Globus pallidus (tissue), 1 donor: ENCODE results near the gene ASB7.
"Not testable (repeated sequence)": the region's sequence is repeated elsewhere in the genome, so short reads cannot be mapped to it uniquely, and the experiment has no call there.

Source experiments
- DNase-seq: peaks from one replicate; pipeline ENCODE4 v3.0.0-alpha.2; 2015; ENCODE audit warnings: low spot score

The ASB7 gene, protein sequence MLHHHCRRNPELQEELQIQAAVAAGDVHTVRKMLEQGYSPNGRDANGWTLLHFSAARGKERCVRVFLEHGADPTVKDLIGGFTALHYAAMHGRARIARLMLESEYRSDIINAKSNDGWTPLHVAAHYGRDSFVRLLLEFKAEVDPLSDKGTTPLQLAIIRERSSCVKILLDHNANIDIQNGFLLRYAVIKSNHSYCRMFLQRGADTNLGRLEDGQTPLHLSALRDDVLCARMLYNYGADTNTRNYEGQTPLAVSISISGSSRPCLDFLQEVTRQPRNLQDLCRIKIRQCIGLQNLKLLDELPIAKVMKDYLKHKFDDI

DNA sequence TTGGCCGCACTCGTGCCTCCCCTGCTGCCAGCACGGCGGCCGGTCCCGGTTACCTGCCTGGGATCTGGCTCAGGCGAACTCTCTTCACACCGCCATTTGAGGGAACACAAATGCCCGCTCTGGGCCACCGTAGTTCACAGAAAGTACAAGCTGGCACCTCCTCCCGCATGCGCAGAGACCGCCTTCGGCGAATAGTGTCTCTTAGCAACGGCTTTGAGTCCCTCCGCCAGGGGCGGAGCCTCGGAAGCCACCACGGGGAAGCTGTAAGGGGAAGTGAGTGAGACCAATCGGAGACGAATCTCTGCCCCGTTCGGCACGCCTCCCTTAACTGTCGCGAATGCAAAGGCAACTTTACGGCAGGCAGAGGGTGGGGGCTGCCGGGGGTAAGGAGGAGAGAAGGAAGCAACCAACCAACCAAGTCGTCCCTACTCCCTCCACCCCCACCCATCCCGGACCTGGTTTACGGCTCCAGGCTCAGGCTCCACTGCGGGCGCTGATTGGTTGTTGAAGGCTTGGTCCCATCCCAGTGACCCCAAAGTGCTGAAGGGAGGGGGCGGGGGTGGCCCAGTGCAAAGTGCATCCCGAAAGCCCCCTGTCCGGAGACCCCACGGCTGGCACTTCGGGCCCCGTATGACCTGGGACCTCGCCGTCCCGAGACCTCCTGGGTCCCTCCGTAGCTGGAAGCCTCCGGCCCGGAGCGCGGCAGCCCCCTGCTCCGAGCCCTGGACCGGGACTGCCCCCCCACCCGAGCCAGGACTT, at the start of gene ASB7, which contains the start of gene LINS1:
Gene ASB7 (plus strand): TSS at position 526 of the 759 bp plus-strand sequence. CDS start 9,628 bp downstream, outside the sequence.
Gene LINS1 (minus strand): TSS at position 121 of the 759 bp plus-strand sequence. CDS start 21,342 bp downstream, outside the sequence.
- DNase-seq = peak; percentile 100

DNA sequence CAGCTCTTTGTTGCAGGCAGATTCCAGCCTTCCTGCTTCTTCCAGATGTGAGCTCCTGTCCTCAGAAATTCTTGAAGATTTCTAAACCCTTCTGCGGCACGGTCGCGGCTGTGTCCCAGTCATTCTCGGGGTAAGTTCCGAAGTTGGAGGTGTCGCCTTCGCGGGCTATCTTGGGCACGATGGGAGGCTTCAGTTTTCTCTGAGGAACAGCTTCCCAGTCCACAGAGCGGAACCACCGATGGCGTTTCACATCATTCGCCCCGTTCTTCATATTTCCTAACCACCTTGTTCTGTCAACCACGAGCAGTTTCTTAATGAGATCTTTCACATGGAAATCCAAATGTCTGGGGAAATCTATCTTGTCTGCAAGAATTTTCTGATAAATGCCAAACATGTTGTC, 48.9 kb upstream of the ASB7 start:
- no peak for DNase-seq

DNA sequence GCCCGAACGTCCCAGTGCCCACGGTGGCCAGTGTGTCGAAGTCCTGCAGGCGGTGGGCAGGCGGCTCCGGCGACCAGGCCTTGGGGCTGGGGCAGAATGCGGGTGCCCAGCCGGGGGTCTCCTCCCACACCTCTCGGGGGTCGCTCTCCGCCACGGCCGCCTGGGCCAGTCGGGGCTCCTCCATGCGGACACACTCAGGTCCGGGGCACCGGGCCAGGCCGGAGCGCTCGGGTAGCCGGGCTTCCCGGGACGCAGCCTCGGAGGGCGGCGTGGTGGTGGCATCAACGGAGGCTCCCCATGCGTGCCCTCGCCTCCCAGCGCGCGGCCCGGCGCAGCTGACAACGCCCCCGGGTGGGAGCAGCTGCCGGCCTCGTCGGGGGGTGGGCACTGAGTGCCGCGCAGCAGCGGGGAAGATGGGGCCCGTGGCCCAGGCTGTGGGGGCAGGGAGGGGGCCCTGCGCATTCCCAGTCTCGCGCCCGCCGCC, 43.6 kb upstream of the ASB7 start:
- DNase-seq = no peak

DNA sequence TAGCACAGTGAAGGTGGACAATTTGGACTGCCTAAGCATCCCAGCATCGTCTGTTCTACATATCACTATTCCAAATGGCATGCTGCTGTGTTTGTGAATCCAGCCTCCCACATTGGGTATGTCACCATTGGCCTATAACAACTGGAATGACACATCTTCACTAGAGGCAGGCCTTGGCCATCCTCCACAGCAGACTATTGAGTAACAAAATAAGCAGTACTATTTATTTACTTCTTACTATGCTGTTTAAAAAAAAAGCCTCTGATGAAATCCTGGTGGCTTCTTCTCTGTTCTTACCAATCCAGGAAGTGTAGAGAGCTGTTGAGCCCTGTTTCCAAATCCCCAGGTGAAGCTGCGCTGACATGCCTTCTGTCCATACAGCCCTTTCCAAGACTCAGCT, 43.1 kb upstream of the ASB7 start:
- no peak for DNase-seq

DNA sequence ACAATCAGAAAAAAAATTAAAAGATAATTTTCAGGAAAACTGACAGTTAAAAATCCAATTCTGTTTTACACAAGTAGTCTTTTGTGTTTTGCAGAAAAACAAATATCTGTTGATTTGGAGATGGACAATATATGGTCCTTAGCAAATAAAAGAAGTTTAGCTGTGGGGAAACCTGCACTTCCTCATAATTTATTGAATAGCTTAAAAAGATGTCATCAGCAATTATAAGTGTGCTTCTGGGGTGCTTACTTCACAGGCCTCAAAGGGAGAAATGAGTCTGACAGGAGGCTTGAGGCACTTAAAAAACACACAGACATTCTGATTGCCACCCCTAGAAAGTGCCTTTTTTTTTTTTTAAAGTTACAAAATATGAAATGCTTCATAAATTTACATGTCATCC, 42.1 kb upstream of the ASB7 start:
- no peak for DNase-seq

DNA sequence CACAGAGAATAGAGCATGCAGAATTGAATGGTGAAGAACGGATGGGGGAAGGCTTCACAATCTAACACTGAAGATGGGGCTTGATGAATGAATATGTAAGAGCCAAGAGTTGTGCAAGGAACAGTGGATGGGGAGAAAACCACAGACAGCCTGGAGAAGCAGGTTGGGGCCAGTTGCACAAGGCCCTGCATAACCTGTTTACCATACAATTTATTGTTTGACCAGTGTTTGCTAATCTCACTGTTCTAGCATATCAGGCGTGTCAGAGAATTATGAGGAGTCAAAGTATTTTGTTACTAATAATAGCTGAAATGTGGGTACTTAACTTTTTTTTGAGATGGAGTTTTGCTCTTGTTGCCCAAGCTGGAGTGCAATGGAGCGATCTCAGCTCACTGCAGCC, 36.8 kb upstream of the ASB7 start:
- DNase-seq = no peak

DNA sequence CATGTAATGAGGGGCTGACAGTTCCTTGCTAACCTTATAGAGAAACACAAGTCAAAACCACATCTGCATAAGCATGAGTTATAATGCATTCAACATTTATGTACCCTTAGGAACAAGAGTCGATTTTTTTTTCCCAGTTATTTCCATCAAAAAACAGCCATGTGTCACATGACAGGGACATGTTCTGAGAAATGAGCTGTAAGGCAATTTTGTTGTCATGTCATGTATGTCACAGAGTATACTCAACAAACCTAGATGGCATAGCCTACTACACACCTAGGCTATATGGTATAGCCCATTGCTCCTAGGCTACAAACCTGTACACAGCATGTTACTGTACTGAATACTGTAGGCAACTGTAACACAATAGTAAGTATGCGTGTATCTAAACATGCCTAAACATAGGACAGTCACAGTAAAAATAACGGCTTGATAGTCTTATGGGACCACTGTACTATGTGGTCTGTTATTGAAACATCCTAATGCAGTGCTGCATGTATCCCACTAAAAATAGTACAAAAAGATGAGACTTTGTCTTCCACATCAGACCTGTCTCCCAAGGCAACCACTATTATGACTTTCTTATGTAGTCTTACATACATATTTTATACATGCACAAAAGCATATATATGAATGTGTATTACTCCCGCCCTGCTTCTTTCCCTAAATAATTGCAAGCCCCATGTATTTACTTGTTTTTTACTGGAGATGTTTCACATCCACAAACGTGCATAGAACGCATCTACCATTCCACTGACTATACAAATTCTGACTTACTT, 35.4 kb upstream of the ASB7 start:
- DNase-seq = no peak

DNA sequence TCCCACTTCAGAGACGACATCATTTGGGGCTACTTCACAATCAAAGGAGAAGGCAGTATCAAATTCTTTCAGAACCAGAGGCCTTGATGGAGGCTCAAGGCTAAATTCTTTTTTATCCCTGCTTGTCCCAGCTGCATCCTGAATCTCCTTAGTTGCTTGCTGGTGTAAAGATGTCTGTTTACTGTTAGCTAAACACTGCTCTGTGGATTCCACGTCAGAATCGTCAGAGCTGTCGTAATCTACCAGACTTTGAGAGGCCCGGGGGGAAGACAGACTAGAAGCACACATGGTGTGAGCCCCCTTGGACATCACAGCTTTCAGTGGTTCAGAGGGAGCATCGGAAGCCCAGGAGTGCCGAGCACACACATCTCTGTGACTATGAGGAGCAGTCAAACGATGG, 33.0 kb upstream of the ASB7 start:
- DNase-seq = no peak

DNA sequence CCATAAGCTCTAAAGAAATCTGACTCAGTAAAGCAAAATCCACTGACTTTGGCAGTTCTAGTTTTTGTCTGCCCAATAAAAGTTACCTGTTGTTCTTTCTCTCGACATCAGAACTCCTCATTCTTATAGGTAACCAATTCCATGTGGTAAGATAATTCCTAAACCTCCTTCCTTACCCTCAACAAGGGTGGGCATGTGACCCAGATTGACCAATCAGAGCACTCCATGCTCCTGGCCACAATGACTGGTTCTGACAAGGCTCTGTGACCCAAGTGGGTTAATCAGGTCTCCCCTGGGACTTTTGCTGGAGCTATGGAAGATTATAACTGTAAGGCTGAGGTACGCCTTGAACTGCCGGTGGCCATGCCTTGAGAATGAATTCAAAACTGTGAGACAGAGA, 32.1 kb upstream of the ASB7 start:
- no peak for DNase-seq

DNA sequence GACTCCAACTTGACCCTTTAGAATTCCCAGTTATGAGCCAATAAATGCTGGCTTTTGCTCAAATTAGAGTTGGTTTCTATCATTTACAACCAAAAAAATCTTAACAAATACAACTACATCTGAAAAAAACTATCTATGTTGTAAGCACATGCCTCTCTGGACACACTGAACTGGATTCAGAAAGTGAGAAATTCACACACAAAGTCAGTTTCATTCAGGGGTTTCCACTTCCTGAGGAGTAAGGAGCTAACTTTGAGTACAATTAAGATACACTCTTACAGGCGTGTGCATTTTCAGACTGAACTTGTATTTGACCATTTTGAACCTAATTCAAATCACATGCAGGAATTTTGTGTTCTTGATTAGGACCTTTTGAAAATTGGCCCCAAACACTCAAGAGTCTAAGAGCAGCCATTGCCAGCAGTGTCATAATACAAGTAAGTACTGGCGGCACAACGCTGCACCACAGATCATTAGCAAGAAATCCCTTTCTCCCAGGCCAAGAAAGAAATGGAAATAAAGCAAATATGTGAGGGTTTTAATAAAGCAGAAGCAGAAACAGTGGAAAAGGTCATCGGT, 31.6 kb upstream of the ASB7 start:
- DNase-seq = no peak

DNA sequence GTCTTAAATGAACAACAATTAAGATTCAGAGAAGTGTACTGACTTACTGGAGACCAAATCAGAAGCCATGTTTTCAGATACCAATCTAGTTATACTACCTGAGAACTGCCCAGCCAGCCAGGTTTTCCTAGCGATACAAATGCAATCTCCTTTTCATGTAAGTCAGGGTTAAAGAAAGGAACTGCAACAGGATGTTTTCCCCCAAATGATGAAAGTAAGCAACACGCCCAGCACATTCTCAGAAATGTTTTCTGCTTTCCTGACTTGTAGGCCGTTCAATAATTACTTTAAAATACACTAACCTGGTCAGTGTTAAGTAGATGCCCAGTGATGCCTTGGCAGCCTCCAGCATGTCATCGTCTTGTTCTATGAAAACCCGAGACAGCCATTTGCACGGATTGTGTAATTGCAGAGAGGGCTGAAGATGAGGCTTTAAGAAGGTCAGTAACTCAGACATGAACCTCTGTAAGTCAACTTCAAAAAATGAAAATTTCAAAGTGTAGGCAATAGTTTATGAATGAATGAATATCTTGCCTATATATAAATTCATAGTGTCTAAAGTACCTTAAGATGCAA, 30.7 kb upstream of the ASB7 start:
- no peak for DNase-seq

DNA sequence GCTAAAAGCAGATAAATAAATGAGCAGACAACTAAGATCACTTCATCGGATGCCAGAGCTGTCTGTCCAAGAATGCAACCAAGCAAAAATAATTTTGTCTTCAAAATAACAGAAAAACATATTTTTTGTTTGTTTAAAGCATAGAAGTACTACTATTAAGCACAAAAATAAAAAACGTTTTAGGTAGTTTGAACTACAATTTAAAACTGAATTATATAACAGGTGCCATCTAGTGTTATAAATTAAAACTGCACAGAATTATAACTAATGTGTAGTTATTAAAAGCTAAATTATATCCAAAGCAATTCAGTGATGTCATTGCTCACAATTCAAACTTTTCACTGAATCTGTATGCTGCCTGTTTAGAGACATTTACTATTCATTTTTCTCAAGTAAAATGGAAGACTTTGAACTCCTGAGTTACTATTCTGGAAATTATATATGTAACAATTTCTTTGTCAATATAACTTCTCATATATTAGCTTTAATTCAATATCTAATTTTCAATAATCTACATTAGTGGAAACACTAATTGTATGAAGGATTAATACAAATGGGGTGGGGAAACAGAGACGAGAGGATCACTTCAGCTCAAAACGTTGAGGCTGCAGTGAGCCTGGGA, 29.9 kb upstream of the ASB7 start:
- peak; percentile 8 for DNase-seq

DNA sequence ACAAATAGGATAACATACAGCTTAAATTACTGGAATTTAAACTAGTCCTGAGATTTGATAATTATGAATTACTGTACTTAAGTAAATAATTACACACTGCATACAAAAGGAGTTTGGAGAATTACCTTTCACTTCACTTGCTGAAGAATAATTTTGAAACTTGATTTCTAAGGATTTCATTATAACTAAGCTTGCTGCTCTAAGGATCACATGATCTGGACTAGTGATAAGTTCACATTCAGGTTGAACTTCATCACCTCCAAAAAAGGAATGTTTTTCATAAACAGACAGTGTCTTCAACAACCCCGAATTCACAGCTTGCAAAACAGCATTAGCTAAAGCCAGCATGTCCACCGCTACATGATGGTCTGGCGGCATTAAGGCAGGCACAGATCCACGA, 28.9 kb upstream of the ASB7 start:
- no peak for DNase-seq

DNA sequence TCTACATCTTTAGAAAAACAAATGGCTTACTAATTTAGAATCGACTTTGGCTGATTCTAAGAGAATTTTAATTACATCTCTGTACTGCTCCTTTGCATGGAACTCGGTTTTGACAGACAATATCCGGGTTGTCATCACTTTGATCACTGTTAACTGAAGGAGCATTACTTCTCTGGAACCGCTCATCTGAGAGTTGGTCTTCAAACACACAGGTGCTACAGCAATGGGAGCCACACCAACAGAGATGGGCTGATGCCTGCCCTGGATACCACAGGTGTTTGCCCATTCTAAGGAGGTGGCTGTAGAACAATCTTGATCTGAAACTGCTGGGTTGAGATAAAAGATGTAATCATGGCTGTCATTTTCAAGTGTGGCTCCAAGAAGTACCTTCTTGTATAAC, 22.0 kb upstream of the ASB7 start:
- no peak for DNase-seq

DNA sequence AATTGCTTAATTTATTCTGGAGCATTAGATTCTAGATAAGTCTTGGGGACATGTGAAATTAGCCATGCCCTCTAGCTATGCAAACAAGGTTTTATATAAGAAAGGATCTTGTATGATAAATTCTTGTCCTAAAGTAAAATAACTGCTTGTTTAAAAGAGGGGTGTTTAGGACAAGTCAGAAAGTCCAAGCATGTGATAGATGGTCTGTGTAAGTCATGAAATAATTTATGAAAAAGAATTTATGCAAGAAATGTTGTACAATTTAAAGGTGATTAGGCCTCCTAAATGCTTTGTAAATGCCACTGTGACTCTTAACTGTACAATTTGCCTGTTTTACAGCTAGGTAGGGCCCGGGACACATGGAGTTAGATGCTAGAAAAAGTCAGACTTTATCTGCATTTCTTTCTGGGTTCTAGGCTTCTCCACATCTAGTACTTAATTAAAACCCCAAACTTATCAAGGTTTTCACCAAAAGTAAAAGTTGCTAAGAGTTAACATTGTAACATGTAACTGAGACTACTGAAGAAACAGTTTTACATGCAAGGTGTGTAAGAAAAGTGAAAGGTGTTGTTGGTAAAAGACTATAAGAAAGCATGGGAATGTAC, 13.6 kb upstream of the ASB7 start:
- DNase-seq = no peak

DNA sequence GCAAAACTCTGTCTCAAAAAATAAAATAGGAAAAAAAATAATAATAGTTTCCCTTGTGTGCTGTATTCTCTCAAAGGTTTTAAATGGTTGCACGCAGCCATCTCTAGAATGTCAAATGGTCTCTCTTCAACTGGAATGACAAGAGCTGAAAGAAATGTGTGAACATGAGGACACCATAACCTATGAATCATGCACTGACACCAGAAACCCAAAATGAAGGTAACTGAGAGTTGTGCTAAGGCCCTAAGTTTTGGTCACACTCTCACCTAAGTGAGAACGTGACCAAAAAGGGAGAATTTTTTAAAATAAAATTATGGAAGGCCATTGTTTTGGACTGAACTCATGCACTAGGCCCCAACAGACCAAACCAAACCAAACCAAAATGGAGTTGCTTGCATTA, 11.2 kb upstream of the ASB7 start:
- DNase-seq = not testable (repeated sequence)

DNA sequence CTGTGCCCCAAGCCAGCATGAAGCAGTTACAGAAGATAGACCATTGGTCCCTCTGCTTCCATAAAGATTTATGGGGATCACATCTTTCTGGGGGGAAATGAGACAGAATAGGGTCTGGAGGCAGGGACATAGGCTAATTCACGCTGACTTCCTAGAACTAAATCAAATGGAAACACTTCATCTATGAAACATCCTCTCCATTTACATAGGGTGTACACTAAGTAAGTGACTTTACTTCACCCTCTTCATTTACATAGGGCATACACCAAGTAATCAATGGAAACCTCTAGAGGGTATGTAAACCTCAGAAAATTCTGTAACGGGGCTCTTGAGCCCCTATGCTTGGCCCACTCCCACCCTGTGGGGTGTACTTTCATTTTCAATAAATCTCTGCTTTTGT, 10.6 kb upstream of the ASB7 start:
- DNase-seq = no peak

DNA sequence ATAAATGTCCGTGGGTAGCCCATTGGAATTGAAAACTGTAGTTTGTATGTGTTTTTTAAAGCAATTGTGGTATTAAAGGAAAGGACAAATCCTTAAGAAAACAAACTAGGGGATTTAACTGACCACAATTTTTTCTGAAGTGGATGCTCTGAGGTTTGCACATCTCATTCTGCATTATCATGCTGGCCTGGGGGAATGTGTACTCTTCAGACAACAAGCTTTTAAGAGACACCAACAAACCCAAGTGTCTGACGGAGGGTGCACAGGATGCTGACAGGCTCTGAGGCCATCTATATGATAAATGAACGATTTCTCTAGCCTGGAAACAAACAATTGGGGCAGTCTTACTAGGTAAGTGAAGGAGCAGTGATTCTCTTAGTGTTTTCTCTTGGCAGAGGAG, 9.5 kb upstream of the ASB7 start:
- DNase-seq = no peak

DNA sequence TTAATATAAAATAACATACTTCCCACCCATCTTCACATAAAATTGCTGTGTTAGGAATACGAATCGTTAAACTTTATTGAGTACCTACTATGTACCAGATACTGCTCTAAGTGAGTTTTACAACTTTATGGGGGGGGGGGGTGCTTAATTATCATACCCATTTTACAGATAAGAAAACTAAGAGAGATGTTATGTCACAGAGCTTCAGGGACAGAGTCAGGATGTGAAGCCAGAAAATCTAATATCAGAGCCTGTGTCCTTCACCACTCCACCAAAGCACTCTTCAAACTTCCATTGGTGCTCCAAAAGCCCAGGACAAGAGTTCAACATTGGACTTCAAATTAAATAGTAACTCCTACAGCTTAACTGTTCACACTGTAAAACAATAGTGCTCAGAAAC, 9.0 kb upstream of the ASB7 start:
- no peak for DNase-seq

DNA sequence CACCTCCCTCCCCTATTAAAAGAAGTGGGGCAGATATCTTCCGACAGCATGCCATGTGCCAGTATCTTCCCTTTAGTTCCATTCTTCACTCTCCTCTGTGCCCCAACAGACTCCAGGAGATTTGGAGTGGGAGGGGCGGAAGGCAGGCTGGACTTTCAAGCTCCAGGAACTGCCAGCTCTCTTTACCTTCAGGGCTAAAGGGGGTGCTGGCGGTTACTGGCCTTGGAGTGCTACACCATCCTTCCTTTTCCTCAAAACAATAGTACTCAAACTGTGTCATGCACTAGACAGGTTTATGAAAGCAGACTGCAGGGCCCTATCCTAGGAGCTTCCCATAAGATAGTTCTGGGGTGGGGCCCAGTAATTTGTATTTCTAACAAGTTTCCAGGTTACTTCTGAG, 6.4 kb upstream of the ASB7 start:
- no peak for DNase-seq

DNA sequence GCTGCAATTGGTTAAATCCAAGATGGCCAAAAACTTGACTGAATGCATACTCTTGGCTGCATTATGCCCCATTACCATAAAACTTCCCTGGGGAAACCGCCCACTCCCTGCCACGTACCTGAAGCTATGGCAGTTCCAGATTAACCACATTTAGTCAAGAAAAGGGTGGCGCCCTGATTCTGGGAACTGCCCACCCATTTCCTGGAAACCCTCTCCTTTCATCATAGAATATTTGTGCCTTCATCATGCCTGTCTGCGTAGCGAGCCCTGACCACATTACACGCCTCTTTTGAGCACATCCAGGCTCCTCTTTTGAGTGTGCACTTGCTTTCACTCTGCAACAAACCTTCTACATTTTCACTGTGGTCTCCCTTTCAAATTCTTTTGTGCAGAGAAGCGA, 5.6 kb upstream of the ASB7 start:
- no peak for DNase-seq
